GM20431 (cell line): ENCODE data around the gene DAB1.
"Not testable (repeated sequence)": the region's sequence is repeated elsewhere in the genome, so short reads cannot be mapped to it uniquely, and the experiment has no call there.

Source experiments
- in situ Hi-C: fragments of 300-500 bp; cut with MseI, MboI; formaldehyde crosslinking; loops from one replicate; pipeline ENCODE4 v1.15.0; 2020; ENCODE audit warnings: low sequenced_read_pairs; ENCODE audit not compliant: unreplicated experiment

Gene DAB1

DNA sequence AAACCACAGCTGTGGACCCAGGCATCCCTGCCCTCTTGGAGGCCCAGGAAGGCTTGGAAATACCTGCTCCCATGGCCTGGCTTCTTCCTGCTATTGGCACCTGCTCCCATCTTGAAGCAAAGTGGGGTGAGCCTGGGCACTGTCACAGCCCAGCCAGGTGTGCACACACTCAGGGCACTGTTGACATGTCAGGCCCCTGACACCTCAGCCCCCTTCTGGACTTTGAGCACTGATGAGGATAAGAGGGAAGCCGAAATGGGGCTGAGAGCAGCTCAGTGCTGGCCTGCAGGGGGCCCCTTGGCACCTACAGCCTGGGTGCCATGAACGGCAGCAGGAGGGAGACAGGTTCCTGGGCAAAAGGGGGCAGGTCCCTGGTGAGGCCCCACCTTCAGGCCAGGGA is 55.9 kb downstream of the DAB1 start:
- in situ Hi-C loops = no loop called here

DNA sequence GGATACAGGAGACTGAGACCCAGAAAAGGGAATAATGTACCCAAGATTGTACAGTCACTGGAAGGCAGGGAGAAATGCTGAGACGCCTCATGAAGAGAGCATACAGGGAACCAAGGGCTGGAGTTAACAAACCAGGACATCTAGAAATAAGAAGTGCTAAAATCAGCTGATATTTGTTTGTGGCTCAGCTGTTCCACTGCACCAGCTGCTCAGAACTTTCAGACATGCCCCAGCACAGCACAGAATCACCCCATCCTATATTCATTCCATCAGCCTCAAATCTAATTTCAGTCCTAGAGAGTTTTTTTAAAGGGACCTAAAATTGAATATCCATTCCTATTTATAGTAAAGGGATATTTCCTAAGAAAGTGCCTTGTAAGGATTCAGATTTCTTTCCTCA is 60.2 kb downstream of the DAB1 start:
- in situ Hi-C loops = no loop called here

- in situ Hi-C loops = no loop called here
These were observed 60.7 kb downstream of the DAB1 start for GRCh38 chr1:57363165-57363564.

- in situ Hi-C loops = no loop called here
These were observed 61.4 kb downstream of the DAB1 start for GRCh38 chr1:57362480-57362879.

- in situ Hi-C loops = no loop called here
These were observed 62.3 kb downstream of the DAB1 start for GRCh38 chr1:57361516-57361915.

DNA sequence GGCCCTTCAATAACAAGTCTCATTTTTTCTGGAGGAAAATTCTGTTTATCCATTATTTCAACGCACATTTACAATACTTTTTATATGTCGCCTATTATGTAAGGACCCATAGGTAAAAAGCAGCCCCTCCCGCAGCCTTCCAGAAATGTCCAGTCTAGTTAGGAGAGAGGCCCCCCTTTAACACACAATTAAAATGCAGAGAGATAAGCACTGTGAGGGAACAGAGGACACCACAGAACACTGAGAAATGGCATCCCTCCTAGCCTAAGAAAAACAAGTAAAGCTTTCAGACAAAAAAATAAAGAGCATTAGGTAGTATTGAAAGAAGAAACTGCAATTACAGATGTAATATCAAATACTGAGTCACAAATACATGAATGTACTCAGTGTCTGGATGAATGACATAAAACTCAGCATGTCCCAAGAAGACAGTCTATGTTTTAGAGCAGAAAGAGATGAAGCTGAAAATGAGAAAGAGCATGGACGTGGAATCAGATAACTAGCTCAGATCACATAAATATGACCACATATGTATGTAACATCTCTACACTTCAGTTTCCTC is 62.9 kb downstream of the DAB1 start:
- in situ Hi-C loops = no loop called here

GRCh38 chr1:57357462-57357861 is 66.4 kb downstream of the DAB1 start:
- in situ Hi-C loops = no loop called here

- in situ Hi-C loops = no loop called here
These were observed 70.2 kb downstream of the DAB1 start for GRCh38 chr1:57353654-57354053.

- in situ Hi-C loops = no loop called here
These were observed 73.2 kb downstream of the DAB1 start for GRCh38 chr1:57350610-57351009.

GRCh38 chr1:57348921-57349320 is 74.9 kb downstream of the DAB1 start:
- in situ Hi-C loops = no loop called here

DNA sequence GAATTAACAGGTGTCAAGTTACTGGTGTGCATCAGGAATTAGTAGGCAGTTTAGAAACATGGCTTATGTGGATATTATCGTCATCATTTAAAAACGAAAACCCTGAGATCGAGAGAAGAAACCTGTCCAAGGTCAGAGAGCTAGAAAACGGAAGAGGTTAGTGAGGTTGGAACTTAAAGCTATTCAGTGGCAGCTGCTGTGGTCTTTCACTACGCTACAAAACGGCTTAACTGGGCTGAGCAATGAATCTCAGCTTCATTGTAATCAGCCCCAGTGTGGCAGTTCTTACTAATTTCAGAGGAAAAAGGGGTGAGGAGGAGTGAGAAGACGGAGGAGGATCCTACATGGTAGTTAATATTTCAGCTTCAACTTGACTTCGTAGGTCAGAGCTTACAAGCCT is 77.9 kb downstream of the DAB1 start:
- in situ Hi-C loops = no loop called here

DNA sequence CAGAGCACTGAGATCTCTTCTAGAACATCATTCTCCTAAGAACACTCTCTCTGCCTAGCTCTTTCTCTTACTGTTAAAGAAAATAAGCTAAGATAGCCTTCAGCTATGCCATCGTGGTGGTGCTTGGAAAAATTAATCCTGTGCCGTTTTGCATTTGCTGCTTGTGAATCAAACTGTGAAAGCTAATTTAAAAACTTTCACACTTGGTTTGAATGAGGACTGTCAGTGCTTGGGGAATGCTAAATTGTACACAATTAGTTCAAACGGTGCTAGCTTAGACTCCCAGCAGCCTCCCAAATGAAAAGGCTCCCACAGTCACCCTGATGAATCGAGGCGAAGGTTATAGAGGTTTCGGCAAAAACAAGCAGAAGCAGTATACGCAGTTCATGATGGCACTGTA is 79.6 kb downstream of the DAB1 start:
- in situ Hi-C loops = no loop called here

- in situ Hi-C loops = not testable (repeated sequence)
These were observed 80.5 kb downstream of the DAB1 start for GRCh38 chr1:57343298-57343915.

DNA sequence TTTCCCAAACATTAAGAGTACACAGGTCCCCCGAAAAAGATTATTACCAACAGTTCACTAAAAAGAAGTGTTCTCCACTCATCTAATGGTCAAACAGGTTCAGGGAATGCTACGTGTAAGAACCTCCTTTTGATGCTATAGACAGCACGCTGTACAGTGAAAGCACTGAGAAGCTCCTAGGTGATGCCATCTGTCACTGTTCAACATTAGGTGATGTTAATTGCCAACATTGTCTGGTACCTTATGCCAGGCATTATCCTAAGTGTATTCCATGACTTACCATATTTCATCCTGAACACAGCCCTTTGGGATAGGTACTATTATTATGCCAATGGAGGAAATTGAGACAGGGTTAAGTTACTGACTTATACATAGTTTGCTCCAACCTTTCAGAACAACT is 82.1 kb downstream of the DAB1 start:
- in situ Hi-C loops = no loop called here

DNA sequence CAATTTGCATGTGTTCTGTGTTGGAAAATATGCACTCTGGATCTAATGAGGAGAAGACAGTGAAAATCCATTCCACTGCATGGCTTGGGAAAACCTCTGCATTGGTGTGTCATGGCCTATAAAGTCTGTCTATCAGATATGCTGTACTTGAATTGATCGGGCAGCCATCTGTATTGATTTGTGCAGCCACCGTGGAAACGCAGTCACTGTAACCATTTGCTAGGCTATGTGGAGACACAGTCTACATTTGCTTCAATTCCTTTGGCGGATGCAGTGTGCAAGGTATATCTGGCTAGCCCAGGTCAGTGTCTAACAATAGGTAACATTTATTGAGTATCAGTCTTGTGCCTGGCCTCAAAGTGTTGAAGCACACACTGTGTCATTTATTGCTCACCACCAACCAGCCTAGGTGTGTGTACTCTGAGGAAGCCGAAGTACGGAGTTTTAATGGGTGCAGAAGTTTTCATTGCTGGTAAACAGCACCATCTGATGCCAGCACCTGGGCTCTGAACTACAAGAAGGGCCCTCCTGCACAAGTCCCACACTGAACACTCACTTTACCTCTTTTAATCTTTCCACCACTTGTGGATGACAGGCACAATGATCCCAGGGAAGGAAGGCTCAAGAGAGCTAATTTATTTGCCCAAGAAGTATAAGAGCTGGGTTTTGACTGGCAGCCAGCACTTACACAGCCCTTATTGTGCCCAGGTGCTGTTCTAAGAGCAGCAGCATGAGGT is 83.4 kb downstream of the DAB1 start:
- in situ Hi-C loops = no loop called here

DNA sequence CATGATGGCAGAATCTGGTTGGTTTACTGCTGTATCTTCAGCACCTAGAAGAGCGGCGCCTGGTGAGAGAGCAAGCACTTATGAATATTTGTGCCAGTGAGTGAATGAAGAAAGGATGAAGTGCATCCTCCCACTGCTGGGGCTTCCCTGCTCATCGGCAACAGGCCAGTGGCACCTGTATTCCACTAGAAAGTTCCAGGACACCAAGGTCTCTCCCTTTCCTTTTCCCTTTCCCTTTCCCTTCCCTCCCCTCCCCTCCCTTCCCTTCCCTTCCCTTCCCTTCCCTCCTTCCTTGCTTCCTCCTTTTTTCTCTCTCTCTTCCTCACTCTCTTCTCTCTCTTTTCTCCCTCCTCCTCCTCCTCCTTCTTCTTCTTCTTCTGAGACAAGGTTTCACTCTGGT is 86.2 kb downstream of the DAB1 start:
- in situ Hi-C loops = no loop called here

DNA sequence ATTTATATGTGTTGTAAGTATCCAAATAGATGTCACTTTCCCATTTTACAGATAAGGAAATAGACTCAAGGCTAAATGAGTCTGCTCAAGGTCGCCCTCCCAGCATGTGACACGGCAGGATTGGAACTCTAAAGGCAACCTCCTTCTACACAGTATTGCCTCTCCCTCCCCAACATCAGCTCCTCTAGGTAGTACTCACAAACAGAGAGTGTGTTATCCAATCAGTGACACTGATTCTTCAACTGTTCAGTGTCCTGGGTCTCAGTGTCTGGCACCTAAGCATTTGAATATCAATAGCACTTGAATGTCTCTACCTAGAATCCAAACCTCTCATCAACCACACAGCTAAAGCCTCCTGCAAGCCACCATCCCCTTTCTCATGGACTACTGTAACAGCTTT is 87.1 kb downstream of the DAB1 start:
- in situ Hi-C loops = no loop called here

- in situ Hi-C loops = no loop called here
These were observed 92.2 kb downstream of the DAB1 start for GRCh38 chr1:57331620-57332019.

- in situ Hi-C loops = no loop called here
These were observed 93.9 kb downstream of the DAB1 start for GRCh38 chr1:57329937-57330336.

DNA sequence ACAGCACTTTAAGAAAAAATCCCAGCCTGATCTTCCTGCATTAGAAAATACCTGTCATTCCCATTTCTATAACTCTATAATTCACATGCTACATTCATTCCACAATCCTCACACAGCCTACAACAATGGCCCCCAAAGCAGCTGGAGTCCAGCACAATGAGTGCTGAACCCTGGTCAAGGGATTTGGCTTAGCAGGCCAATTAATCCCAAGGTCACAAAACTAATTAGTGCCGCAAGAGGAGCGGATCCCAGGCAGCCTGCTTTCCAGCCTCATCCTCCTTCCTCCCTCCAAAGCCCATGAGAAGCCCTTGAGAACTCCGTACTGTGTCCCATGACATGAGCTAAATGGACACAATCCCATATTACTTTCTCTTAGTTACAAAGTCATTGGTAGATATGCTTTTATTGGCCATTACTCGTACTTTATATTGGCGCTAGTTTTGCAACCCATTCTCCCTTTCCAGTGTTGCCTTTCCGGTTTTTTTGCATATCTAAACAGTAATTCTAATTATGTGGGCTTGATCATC is 94.8 kb downstream of the DAB1 start:
- in situ Hi-C loops = no loop called here

DNA sequence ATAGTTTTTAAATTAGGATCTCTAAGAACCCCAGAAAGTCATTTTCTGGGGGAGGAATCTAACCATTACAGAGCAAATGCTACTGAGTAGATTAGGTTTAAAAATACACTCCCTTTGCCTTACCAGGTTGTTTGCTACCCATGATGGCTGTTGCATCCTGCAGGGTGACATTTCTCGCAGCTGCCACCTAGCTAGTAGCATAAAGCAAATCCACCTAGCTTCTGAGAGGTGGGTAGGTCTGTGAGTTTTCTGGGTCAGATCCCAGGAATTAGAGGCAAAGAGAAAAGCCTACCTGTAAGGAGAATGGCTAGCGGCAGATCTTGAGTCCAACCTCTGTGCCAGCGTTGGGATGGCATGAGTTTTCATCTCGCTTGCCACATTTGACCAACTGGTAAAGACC is 95.9 kb downstream of the DAB1 start:
- in situ Hi-C loops = no loop called here
